ENCODE measurements around the gene DNAJA1.
"Not testable (repeated sequence)": the region's sequence is repeated elsewhere in the genome, so short reads cannot be mapped to it uniquely, and the experiment has no call there.

The DNAJA1 gene

DNA sequence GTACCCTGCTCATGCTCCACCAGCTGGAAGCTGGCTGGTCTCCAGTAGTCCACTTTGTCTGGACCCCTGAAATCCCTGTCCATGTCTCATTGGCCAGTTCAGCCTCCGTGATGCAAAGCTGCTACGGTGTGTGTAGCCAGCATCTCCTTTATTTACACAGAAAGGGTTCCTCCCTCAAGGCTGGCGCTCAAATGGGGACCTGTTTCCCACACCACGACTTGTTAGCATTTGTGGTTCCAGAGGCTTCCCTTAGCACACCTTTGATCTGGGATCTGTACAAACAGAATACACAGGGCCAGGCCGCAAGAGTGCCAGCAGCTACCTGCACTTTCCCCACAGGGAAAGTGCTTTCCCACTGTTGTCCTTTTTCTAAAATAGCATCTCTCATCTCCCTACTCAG lies 57.1 kb downstream of the DNAJA1 start:
- peak; percentile 90 for DNase-seq (ENCODE audit: low spot score)

DNA sequence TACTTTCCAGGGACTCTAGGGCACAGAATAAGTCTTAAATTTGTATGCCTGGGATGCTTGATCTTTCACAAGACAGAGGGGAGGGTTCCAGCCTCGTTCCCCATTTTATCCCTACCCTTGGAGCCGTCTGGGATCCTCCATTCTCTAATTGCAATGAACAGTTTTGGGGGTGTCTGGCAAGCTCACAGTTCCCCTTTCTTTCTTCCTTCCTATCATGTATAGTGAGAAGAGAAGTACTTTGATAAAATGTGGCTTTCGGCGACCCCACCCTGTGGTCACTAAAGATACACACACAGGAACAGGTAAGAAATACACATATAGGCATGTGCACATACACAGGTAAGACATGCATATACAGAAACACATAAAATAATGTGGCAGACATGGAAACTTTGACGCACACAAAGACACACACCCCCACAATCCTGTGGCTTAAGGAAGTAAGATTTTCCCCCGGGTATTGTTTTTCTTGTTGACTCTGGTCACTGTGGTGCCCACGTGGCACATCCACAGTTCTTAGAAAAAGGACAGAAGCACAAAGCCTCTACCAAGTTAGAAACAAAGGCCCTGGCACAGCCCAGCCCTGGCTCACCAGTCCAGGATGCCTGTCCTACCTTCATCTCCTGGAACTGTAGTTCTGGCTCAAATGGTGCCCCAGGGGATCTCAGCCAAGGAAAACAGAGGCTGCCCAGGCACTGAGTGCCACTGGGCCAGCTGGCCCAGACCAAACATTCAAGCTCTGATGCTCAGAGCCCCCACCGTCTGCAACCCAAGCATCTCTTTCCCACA lies 57.7 kb downstream of the DNAJA1 start:
- DNase-seq (ENCODE audit: low spot score), result no peak

- DNase-seq (ENCODE audit: low spot score), result not testable (repeated sequence)
Measured at GRCh38 chr9:33085672-33086071, 60.6 kb downstream of the DNAJA1 start.

All from SW480 (cell line).